GM23248 (cell line): Measurements from ENCODE around the gene OR2B2. TPM values are rescaled to one million over a fixed set of nuclear protein-coding genes. Genes with fewer than 3 reads are reported as not detected.

Source experiments
- DNase-seq: peaks from one replicate; pipeline ENCODE4 v3.0.0-alpha.2; 2015
- H2AFZ ChIP-seq: fragments of 200-600 bp; sonication (generic); 2 replicates; pipeline ENCODE4 v1.6.1; 2016; ENCODE audit warnings: antibody characterized with exemption
- H3F3A ChIP-seq: fragments of 200-600 bp; sonication (generic); 2 replicates; pipeline ENCODE4 v1.6.1; 2016; ENCODE audit warnings: mild to moderate bottlenecking, antibody characterized with exemption, mixed run types; ENCODE audit not compliant: insufficient read depth
- H3K27ac ChIP-seq: fragments of 200-600 bp; sonication (generic); 2 replicates; pipeline ENCODE4 v1.5.1; 2016; ENCODE audit warnings: mild to moderate bottlenecking
- H3K27me3 ChIP-seq: fragments of 200-600 bp; sonication (generic); replicated peaks from 2 replicates; pipeline ENCODE4 v1.6.1; 2016; ENCODE audit warnings: mild to moderate bottlenecking; ENCODE audit not compliant: insufficient read depth
- H3K36me3 ChIP-seq: fragments of 200-600 bp; sonication (generic); 2 replicates; pipeline ENCODE4 v1.6.1; 2016; ENCODE audit warnings: low read depth, mild to moderate bottlenecking
- H3K4me1 ChIP-seq: fragments of 200-600 bp; sonication (generic); 2 replicates; pipeline ENCODE4 v1.6.1; 2016; ENCODE audit warnings: mild to moderate bottlenecking; ENCODE audit not compliant: insufficient read depth
- H3K4me2 ChIP-seq: fragments of 200-600 bp; sonication (generic); one replicate; pipeline ENCODE4 v1.6.1; 2016; ENCODE audit warnings: mild to moderate bottlenecking; ENCODE audit not compliant: unreplicated experiment
- H3K4me3 ChIP-seq: fragments of 200-600 bp; sonication (generic); 2 replicates; pipeline ENCODE4 v1.5.1; 2016; ENCODE audit warnings: mild to moderate bottlenecking
- H3K79me2 ChIP-seq: fragments of 200-600 bp; sonication (generic); 2 replicates; pipeline ENCODE4 v1.6.1; 2016; ENCODE audit warnings: mild to moderate bottlenecking; ENCODE audit not compliant: insufficient read depth
- H3K9ac ChIP-seq: fragments of 200-600 bp; sonication (generic); 2 replicates; pipeline ENCODE4 v1.6.1; 2016; ENCODE audit warnings: mild to moderate bottlenecking
- H3K9me2 ChIP-seq: fragments of 200-600 bp; sonication (generic); 2 replicates; pipeline ENCODE4 v1.6.1; 2016; ENCODE audit warnings: mixed run types, mild to moderate bottlenecking, moderate library complexity; ENCODE audit not compliant: insufficient read depth
- H3K9me3 ChIP-seq: fragments of 200-600 bp; sonication (generic); one replicate; pipeline ENCODE4 v1.6.1; 2017; ENCODE audit warnings: low read depth
- H4K20me1 ChIP-seq: fragments of 200-600 bp; sonication (generic); 2 replicates; pipeline ENCODE4 v1.6.0; 2016; ENCODE audit not compliant: insufficient read depth
- EZH2 ChIP-seq: fragments of 200-600 bp; sonication (generic); IDR thresholded peaks from 2 replicates; pipeline ENCODE4 v1.6.1; 2018; ENCODE audit warnings: antibody characterized with exemption, mild to moderate bottlenecking; ENCODE audit not compliant: insufficient read depth, poor library complexity, severe bottlenecking
- EZH2phosphoT487 ChIP-seq: fragments of 200-600 bp; sonication (generic); IDR thresholded peaks from 2 replicates; pipeline ENCODE4 v1.6.1; 2018; ENCODE audit warnings: antibody characterized with exemption, moderate library complexity, mild to moderate bottlenecking, low read depth; ENCODE audit not compliant: insufficient read depth
- WGBS, 2 experiments: methylation state at CpG; one replicate each; pipeline ENCODE4 v1.1.6; 2015 to 2017; ENCODE audit warnings: low lambda C conversion rate in 2 of 2, low coverage in 1 of 2; ENCODE audit errors: missing lambda C conversion rate in 2 of 2; 5-methylcytosine and 5-hydroxymethylcytosine counted together
- in situ Hi-C: fragments of 300-500 bp; cut with MboI; formaldehyde crosslinking; loops from 2 replicates; pipeline ENCODE4 v1.15.0; 2020
- polyA plus RNA-seq: library from polyadenylated mRNA; unstranded; fragments of >200 nt; fragmentation: Nextera tagmentation; extraction: Ambion mirVana; gene quantifications from 2 replicates; pipeline ENCODE4 v1.2.1, GENCODE V29; 2016
- total RNA-seq: library from RNA; depleted of rRNA; stranded (reverse); fragments of >200 nt; shearing (Covaris generic); gene quantifications from 2 replicates; pipeline ENCODE4 v1.2.3, GENCODE V29; 2014

The OR2B2 gene
- total and polyA plus RNA-seq, 2 experiments from 2014 or later, result not detected

DNA sequence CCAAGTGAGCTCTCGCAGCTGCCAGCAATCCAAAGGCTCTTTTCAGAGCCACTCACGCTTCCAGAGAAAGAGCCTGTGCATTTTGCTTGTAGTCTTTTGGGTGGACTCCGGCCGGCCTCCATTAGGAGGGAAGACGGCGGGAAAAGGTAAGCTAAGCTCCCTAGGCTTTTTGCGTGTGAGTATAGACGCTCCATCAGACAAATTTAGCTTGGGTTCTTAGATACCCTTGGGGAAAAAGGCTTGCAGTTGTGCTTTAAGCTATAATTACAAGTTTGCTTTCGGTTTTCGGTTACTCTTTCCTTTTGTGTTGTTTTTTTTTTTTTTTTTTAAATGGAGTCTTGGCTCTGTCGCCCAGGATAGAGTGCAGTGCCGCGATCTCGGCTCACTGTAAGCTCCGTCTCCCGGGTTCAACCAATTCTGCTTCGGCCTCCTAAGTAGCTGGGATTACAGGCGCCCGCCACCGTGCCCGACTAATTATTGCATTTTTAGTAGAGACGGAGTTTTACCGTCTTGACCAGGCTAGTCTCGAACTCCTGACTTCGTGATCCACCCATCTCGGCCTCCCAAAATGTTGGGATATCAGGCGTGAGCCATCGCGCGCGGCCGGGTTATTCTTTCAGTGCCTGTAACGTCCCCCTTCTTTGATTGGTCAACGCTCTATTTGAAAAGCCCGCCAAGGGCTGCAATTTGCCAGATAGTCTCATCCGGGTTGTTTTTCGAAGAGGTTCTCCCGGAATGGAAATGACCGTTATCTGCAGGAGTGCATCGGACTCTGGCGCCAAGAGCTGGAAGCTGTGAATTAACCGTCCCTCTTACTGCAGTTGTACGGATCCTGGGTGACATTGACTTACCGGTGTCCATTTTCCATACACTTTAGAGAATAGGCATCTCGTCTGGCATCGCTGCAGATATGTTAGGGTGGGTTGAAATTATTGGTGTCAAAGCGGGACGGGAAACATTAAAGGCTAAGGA, 18.1 kb downstream of the OR2B2 start:
- Histone ChIP-seq H3K4me3 (peak overlapping the region; percentile 96), H3K27me3 (no peaks in the 10 kb centered on the region), H3K4me2 (peak overlapping the region; percentile 85), H3K9me3 (no peaks in the 10 kb centered on the region), H3K79me2 (no peaks in the 10 kb centered on the region), H3K9ac (peak overlapping the region; percentile 86), H3F3A (peaks cover 56% of the 10 kb centered on the region), H2AFZ (peak overlapping the region; percentile 100), H3K4me1 (peaks cover 3% of the 10 kb centered on the region; the same call in 1 of the 2 replicates), H4K20me1 (no peaks in the 10 kb centered on the region), H3K36me3 (no peaks in the 10 kb centered on the region), H3K9me2 (no peaks in the 10 kb centered on the region), H3K27ac (peak overlapping the region; percentile 74)
- TF ChIP-seq EZH2 (no peak), EZH2phosphoT487 (no peak)
- WGBS, 2 experiments, result 0 to 2% methylated on average over 48 of the region's 48 CpGs
- in situ Hi-C loops, result loop anchor here (10.0 kb wide), 1 partner anchor 739 kb away; no protein-coding TSS in a partner anchor
- DNase-seq, result peak; percentile 98

DNA sequence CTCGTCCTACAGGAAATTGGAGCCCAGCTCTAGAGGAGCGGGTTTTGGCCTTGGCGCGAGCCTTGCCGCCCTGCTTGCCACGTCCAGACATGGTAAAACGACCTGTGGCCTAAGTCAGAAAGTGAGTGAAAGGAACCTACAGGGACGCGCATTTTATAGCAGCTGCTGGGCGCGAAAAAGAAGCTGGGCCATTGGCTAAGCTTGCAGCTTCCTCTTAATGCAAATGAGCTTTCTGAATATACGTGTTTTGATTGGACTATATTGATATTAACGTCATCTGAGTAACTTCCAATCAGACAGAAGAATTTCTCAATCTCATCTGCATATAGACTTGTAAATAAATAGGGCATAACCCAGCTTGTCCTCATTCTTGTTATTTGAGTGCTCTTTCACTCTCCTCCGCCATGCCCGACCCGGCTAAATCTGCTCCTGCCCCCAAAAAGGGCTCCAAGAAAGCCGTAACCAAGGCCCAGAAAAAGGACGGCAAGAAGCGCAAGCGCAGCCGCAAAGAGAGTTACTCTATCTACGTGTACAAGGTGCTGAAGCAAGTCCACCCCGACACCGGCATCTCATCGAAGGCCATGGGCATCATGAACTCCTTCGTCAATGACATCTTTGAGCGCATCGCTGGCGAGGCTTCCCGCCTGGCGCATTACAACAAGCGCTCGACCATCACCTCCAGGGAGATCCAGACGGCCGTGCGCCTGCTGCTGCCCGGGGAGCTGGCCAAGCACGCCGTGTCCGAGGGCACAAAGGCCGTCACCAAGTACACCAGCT, 18.9 kb downstream of the OR2B2 start:
- peaks cover 56% of the 10 kb centered on the region for H3F3A ChIP-seq
- no peaks in the 10 kb centered on the region for H4K20me1 ChIP-seq
- H3K9me2 ChIP-seq, result no peaks in the 10 kb centered on the region
- TF ChIP-seq EZH2 (no peak), EZH2phosphoT487 (no peak)
- peak; percentile 93 for DNase-seq
- H3K4me3 ChIP-seq, result peak overlapping the region; percentile 96
- H3K4me2 ChIP-seq, result peak overlapping the region; percentile 85
- H3K36me3 ChIP-seq, result no peaks in the 10 kb centered on the region
- no peaks in the 10 kb centered on the region for H3K27me3 ChIP-seq
- in situ Hi-C loops, result loop anchor here (10.0 kb wide), 1 partner anchor 738 kb away; no protein-coding TSS in a partner anchor
- H3K4me1 ChIP-seq, result peaks cover 3% of the 10 kb centered on the region; the same call in 1 of the 2 replicates
- peak overlapping the region; percentile 100 for H2AFZ ChIP-seq
- H3K9ac ChIP-seq, result peak overlapping the region; percentile 86
- no peaks in the 10 kb centered on the region for H3K79me2 ChIP-seq
- H3K27ac ChIP-seq, result peak overlapping the region; percentile 74
- 1% methylated on average over 41 of the region's 41 CpGs for WGBS, 2 experiments
- H3K9me3 ChIP-seq, result no peaks in the 10 kb centered on the region

DNA sequence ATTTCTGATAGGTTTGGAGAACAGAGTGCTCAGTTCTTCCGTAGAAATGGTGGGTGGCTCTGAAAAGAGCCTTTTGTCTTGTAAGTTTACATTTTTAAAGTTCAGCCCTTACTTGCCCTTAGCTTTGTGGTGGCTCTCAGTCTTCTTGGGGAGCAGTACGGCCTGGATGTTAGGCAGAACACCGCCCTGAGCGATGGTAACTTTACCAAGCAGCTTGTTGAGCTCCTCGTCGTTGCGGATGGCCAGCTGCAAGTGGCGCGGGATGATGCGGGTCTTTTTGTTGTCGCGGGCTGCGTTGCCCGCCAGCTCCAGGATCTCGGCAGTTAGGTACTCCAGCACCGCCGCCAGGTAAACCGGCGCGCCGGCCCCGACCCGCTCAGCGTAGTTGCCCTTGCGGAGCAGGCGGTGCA, 19.5 kb downstream of the OR2B2 start:
- TF ChIP-seq EZH2phosphoT487, result no peak
- TF ChIP-seq EZH2, result no peak
- Histone ChIP-seq H3K27me3 (no peaks in the 10 kb centered on the region), H3K9me3 (no peaks in the 10 kb centered on the region), H4K20me1 (no peaks in the 10 kb centered on the region), H2AFZ (peak overlapping the region; percentile 100), H3K4me1 (peaks cover 3% of the 10 kb centered on the region; the same call in 1 of the 2 replicates), H3K9me2 (no peaks in the 10 kb centered on the region), H3K36me3 (no peaks in the 10 kb centered on the region), H3K79me2 (no peaks in the 10 kb centered on the region), H3K4me2 (peak overlapping the region; percentile 76), H3K27ac (peak overlapping the region; percentile 74), H3K9ac (peak overlapping the region; percentile 80), H3K4me3 (peak overlapping the region; percentile 96), H3F3A (peaks cover 56% of the 10 kb centered on the region)
- DNase-seq, result peak; percentile 54
- in situ Hi-C loops, result loop anchor here (10.0 kb wide), 1 partner anchor 738 kb away; no protein-coding TSS in a partner anchor
- 3 to 4% methylated on average over 26 of the region's 26 CpGs for WGBS, 2 experiments

GRCh38 chr6:27891320-27891875, 20.8 kb downstream of the OR2B2 start:
- Histone ChIP-seq H3K9ac (no peak overlapping the region), H2AFZ (peak overlapping the region; percentile 74), H3K4me3 (peak overlapping the region; percentile 70), H3K27ac (no peak overlapping the region), H3K36me3 (no peaks in the 10 kb centered on the region), H3K79me2 (no peaks in the 10 kb centered on the region), H3K9me3 (no peaks in the 10 kb centered on the region), H3K4me1 (peaks cover 3% of the 10 kb centered on the region; the same call in 1 of the 2 replicates), H3K27me3 (no peaks in the 10 kb centered on the region), H3K4me2 (peak overlapping the region; percentile 76), H3F3A (peaks cover 54% of the 10 kb centered on the region), H3K9me2 (no peaks in the 10 kb centered on the region), H4K20me1 (no peaks in the 10 kb centered on the region)
- DNase-seq, result no peak
- WGBS, 2 experiments, result 46 to 53% methylated on average over 7 of the region's 7 CpGs
- TF ChIP-seq EZH2phosphoT487, result no peak
- TF ChIP-seq EZH2, result no peak
- in situ Hi-C loops, result loop anchor here (10.0 kb wide), 1 partner anchor 737 kb away; no protein-coding TSS in a partner anchor
